Activated naive CD4-positive, alpha-beta T cell (primary cell): ENCODE results near the gene ROBO1.

ENCODE experiments used
- DNase-seq, 4 experiments: peaks; one replicate each; lab custom pipeline; 2025; lab: John Stamatoyannopoulos, UW

ROBO1 gene

GRCh38 chr3:78832785-78833204, 935.0 kb downstream of the ROBO1 start:
- no peak for DNase-seq

GRCh38 chr3:78831446-78831972, 936.3 kb downstream of the ROBO1 start:
- no peak for DNase-seq

- DNase-seq = no peak
These were observed 937.3 kb downstream of the ROBO1 start for GRCh38 chr3:78830470-78830869.

GRCh38 chr3:78827618-78828017, 940.2 kb downstream of the ROBO1 start:
- no peak for DNase-seq

GRCh38 chr3:78825858-78826215, 942.0 kb downstream of the ROBO1 start:
- DNase-seq = no peak

GRCh38 chr3:78825118-78825857, 942.5 kb downstream of the ROBO1 start:
- DNase-seq = no peak

- DNase-seq = no peak
These were observed 943.9 kb downstream of the ROBO1 start for GRCh38 chr3:78823859-78824258.

- no peak for DNase-seq
These were observed 944.4 kb downstream of the ROBO1 start for GRCh38 chr3:78823434-78823833.

- no peak for DNase-seq
These were observed 945.1 kb downstream of the ROBO1 start for GRCh38 chr3:78822726-78823125.

- no peak for DNase-seq
These were observed 947.3 kb downstream of the ROBO1 start for GRCh38 chr3:78820542-78820941.

- DNase-seq = no peak
These were observed 949.4 kb downstream of the ROBO1 start for GRCh38 chr3:78818161-78818985.

- no peak for DNase-seq
These were observed 952.8 kb downstream of the ROBO1 start for GRCh38 chr3:78814893-78815562.

GRCh38 chr3:78812166-78812565, 955.6 kb downstream of the ROBO1 start:
- DNase-seq = no peak

- DNase-seq = no peak
These were observed 957.8 kb downstream of the ROBO1 start for GRCh38 chr3:78809966-78810365.

- DNase-seq = no peak
These were observed 963.4 kb downstream of the ROBO1 start for GRCh38 chr3:78804251-78805037.

- no peak for DNase-seq
These were observed 965.3 kb downstream of the ROBO1 start for GRCh38 chr3:78802562-78802930.

- no peak for DNase-seq
These were observed 965.8 kb downstream of the ROBO1 start for GRCh38 chr3:78801926-78802561.

GRCh38 chr3:78799681-78800080, 968.1 kb downstream of the ROBO1 start:
- DNase-seq = no peak

GRCh38 chr3:78798266-78798832, 969.4 kb downstream of the ROBO1 start:
- DNase-seq = no peak

- no peak for DNase-seq
These were observed 973.4 kb downstream of the ROBO1 start for GRCh38 chr3:78794431-78794830.

GRCh38 chr3:78792733-78793132, 975.1 kb downstream of the ROBO1 start:
- DNase-seq = no peak
